GM08714 (cell line): ENCODE results near the gene SLC38A3.

ENCODE experiments used
- H3K4me3 ChIP-seq: fragments of 200-500 bp; sonication (Bioruptor generic); 2 replicates; pipeline ENCODE4 v1.5.1; 2014; ENCODE audit warnings: mild to moderate bottlenecking, low read length, inconsistent platforms
- ZNF274 ChIP-seq: IDR thresholded peaks from 2 replicates; pipeline ENCODE4 v1.6.1; 2012; ENCODE audit warnings: mild to moderate bottlenecking, low read depth, low read length

Gene SLC38A3

GRCh38 chr3:50217681-50218080 is 12.6 kb downstream of the SLC38A3 start:
- H3K4me3 ChIP-seq = no peak overlapping the region
- no peak for TF ChIP-seq ZNF274

GRCh38 chr3:50218448-50218847 is 13.4 kb downstream of the SLC38A3 start:
- no peak overlapping the region for H3K4me3 ChIP-seq
- TF ChIP-seq ZNF274 = no peak

GRCh38 chr3:50219285-50219684 is 14.2 kb downstream of the SLC38A3 start:
- no peak for TF ChIP-seq ZNF274
- no peak overlapping the region for H3K4me3 ChIP-seq

- TF ChIP-seq ZNF274 = no peak
These were observed 15.0 kb downstream of the SLC38A3 start for GRCh38 chr3:50220109-50220508.

GRCh38 chr3:50221051-50221410 is 16.0 kb downstream of the SLC38A3 start:
- TF ChIP-seq ZNF274 = no peak

More at GRCh38 chr3:50220109-50220508, 15.0 kb downstream of the SLC38A3 start:
- H3K4me3 ChIP-seq = no peak overlapping the region

GRCh38 chr3:50221411-50222168 is 16.5 kb downstream of the SLC38A3 start:
- H3K4me3 ChIP-seq = no peak overlapping the region
- no peak for TF ChIP-seq ZNF274

More at GRCh38 chr3:50221051-50221410, 16.0 kb downstream of the SLC38A3 start:
- no peak overlapping the region for H3K4me3 ChIP-seq

- TF ChIP-seq ZNF274 = no peak
- no peak overlapping the region for H3K4me3 ChIP-seq
These were observed 17.1 kb downstream of the SLC38A3 start for GRCh38 chr3:50222169-50222528.

GRCh38 chr3:50224639-50225038 is 19.6 kb downstream of the SLC38A3 start:
- no peak for TF ChIP-seq ZNF274
- H3K4me3 ChIP-seq = no peak overlapping the region

- TF ChIP-seq ZNF274 = no peak
These were observed 21.9 kb downstream of the SLC38A3 start for GRCh38 chr3:50226888-50227389.

GRCh38 chr3:50227390-50228183 is 22.5 kb downstream of the SLC38A3 start:
- peak overlapping the region; percentile 73 for H3K4me3 ChIP-seq
- TF ChIP-seq ZNF274 = no peak

More at GRCh38 chr3:50226888-50227389, 21.9 kb downstream of the SLC38A3 start:
- H3K4me3 ChIP-seq = peak overlapping the region; percentile 29; the same call in 1 of the 2 replicates

GRCh38 chr3:50228184-50228763 is 23.2 kb downstream of the SLC38A3 start:
- peak overlapping the region; percentile 73; the same call in 1 of the 2 replicates for H3K4me3 ChIP-seq

GRCh38 chr3:50229490-50229889 is 24.4 kb downstream of the SLC38A3 start:
- no peak overlapping the region for H3K4me3 ChIP-seq
- no peak for TF ChIP-seq ZNF274

GRCh38 chr3:50230104-50230793 is 25.2 kb downstream of the SLC38A3 start:
- H3K4me3 ChIP-seq = no peak overlapping the region
- no peak for TF ChIP-seq ZNF274

GRCh38 chr3:50230794-50231125 is 25.7 kb downstream of the SLC38A3 start:
- no peak overlapping the region for H3K4me3 ChIP-seq
- no peak for TF ChIP-seq ZNF274
